ENCODE measurements around the gene CAPN8.

Gene CAPN8

GRCh38 chr1:223617323-223618070 is 48.0 kb downstream of the CAPN8 start:
- DNase-seq (ENCODE audit: low spot score), result no peak

DNA sequence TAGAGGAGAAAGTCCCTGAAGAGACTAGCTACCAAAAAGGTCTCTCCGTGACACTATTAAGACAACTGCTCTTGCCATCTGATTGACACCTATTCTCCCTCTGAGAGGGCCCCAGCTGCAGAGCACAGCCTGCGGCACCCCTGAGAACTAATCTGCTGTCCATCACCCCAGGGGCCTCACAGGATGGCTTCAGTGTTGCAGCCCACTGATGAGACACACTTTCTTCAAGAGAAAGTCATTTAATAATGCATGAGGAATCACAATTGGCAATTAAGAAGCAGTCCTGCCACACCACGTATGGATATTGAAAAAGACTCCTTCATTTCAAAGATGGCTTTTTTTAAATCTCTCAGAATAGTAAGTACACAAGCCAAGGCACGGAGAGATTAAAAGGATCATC is 48.9 kb downstream of the CAPN8 start:
- DNase-seq (ENCODE audit: low spot score), result no peak

- DNase-seq (ENCODE audit: low spot score), result no peak
Observed at GRCh38 chr1:223611936-223612335, 53.6 kb downstream of the CAPN8 start.

- DNase-seq (ENCODE audit: low spot score), result no peak
Observed at GRCh38 chr1:223609977-223610376, 55.5 kb downstream of the CAPN8 start.

- no peak for DNase-seq (ENCODE audit: low spot score)
Observed at GRCh38 chr1:223609066-223609465, 56.4 kb downstream of the CAPN8 start.

DNA sequence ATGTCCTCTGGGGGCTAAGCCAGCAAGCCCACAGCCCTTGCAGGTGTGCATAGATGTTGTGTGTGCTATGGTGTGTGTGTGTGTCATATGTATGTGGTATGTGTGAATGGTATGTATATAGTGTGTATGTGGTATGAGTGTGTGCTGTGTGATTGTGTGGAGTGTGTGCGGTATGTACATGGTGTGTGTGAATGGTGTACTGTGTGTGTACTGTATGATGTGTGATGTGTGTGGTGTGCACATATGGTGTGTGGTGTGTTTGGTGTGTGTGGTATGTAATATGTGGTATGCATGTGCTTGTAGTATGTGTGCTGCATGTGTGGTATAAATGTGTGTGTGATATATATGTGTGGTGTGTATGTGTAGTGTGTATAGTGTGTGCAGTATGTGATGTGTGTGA is 107.0 kb downstream of the CAPN8 start:
- no peak for DNase-seq (ENCODE audit: low spot score)

- DNase-seq (ENCODE audit: low spot score), result no peak
Observed at GRCh38 chr1:223557130-223557475, 108.4 kb downstream of the CAPN8 start.

GRCh38 chr1:223556414-223557129 is 108.9 kb downstream of the CAPN8 start:
- DNase-seq (ENCODE audit: low spot score), result peak; percentile 48

- DNase-seq (ENCODE audit: low spot score), result no peak
Observed at GRCh38 chr1:223553957-223554356, 111.5 kb downstream of the CAPN8 start.

DNA sequence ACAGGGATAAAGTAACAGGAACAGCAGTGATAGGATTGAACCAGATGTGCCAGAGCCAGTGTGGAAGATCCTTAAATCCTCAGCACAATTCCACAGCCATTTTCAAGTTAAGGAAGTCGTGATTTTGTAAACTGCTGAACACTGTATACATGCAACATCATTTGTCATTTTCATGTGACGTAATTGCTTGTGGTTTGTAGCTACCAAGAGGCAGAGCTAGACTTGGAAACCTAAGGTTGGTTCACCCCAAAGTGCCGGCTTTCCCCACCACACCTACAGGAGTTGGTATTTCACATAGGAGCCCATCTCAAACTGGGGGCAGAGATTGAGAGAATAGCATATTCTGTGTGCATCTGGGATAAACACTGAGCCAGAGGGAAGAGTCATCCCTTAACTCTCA is 113.9 kb downstream of the CAPN8 start:
- no peak for DNase-seq (ENCODE audit: low spot score)

DNA sequence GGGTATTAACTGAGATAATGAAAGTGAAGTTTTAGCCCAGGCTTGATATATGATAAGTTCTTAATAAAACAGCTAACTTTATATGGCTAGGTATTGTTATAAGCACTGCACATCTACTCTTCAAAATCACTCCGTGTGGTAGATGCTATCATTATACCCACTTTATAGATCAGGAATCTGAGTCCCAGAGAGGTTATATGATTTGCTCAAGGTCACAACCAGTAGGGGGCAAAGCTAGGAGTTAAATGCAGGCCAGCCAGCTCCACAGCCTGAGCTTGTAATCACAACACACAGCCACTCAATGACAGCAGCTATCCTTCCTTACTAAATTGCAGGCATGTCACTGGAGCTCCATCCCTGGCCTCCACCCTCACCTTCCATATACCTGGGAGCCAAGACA is 115.8 kb downstream of the CAPN8 start:
- DNase-seq (ENCODE audit: low spot score), result no peak

GRCh38 chr1:223547316-223548114 is 118.0 kb downstream of the CAPN8 start:
- no peak for DNase-seq (ENCODE audit: low spot score)

GRCh38 chr1:223545343-223545742 is 120.2 kb downstream of the CAPN8 start:
- no peak for DNase-seq (ENCODE audit: low spot score)

GRCh38 chr1:223543560-223543959 is 121.9 kb downstream of the CAPN8 start:
- DNase-seq (ENCODE audit: low spot score), result no peak

GRCh38 chr1:223542831-223543230 is 122.7 kb downstream of the CAPN8 start:
- DNase-seq (ENCODE audit: low spot score), result no peak

DNA sequence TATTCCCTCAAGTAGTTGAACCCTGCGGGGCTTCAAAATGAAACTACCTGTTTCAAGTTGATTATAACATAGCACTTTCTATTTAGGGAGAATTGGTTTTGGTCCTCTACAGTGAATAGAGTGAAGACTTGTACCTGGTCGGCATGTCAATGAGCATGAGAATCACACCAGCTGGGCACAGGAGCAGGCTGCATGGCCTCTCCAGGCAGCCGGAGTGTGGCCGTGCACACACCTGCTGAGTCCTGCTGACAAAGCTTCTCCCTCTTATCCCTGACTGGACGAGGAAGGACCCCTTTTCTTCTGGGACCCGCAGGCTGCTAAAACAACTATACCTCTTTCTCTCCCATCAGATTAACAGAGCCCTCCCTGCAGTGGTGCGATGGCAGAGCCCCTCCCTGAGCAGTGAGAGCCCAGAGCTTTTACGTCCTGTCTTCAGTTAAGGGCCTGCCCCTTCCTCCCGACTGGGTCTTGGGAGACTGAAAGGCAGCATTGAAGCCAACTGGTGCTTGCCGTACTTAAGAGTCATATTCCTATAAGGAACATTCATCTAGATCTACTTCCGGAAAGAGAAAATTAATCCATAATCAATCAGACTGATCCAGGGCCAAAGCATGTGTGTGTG is 124.9 kb downstream of the CAPN8 start:
- no peak for DNase-seq (ENCODE audit: low spot score)

- DNase-seq (ENCODE audit: low spot score), result no peak
Observed at GRCh38 chr1:223539750-223540149, 125.8 kb downstream of the CAPN8 start.

DNA sequence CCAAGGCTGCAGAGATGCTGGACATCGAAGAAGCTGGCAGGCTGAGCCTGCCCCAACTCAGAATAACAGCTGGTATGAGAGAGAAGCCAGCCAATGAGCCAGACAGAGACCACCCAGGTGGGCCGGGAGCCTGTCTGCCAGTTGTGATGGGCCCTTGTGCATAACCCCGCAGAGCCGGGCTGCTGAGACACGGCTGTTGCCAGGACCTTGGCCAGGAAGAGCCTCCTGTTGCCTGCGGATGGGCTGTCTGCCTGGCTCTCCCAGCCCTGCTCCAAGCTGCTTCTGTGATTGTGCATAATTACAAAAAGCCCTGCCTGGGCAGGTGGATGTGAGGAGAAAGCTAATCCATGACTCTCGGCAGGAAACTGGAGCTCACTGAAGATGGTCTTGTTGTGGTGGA is 126.5 kb downstream of the CAPN8 start:
- no peak for DNase-seq (ENCODE audit: low spot score)

- no peak for DNase-seq (ENCODE audit: low spot score)
Observed at GRCh38 chr1:223535319-223535718, 130.2 kb downstream of the CAPN8 start.

- no peak for DNase-seq (ENCODE audit: low spot score)
Observed at GRCh38 chr1:223534677-223535076, 130.8 kb downstream of the CAPN8 start.

- no peak for DNase-seq (ENCODE audit: low spot score)
Observed at GRCh38 chr1:223533708-223534107, 131.8 kb downstream of the CAPN8 start.

DNA sequence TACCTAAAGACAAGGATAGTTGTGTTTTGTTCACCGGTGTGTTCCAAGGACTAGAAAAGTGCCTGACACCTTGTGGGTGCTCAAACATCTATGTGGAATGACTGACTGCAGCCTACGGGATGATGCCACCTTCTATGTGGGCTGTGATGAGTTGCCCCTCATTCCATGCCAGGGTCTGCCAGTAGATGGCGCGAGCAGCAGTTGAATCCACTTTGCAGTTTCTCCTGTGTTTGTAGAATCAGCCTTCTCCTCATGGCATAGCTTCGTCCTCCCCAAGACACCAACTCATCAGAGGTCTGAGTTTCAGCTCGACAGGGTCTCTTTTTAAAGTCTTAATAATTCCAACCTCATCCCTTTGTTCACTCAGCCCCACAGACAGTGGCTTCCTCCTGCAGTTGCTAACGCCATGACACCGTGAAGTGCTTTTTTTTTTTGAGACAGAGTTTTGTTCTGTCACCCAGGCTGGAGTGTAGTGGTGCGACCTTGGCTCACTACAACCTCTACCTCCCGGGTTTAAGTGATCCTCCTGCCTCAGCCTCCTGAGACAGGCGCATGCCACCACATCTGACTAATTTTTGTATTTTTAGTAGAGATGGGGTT is 133.7 kb downstream of the CAPN8 start:
- DNase-seq (ENCODE audit: low spot score), result peak; percentile 56
